ENCODE results near the gene SEC31B. TPM values are rescaled to one million over a fixed set of nuclear protein-coding genes. Genes with fewer than 3 reads are reported as not detected.

Gene SEC31B
- total and polyA plus RNA-seq, 9 of the 15 experiments (the other 6 are each of a cell fraction or from before 2014, with no cell fraction given): 0.91 to 7.0 (median 2.4) TPM

- intact Hi-C loops (cut with micrococcal nuclease): loop anchor here (5.0 kb wide), 1 partner anchor 166 kb away; no protein-coding TSS in a partner anchor
- H3K79me2 ChIP-seq (ENCODE audit: control insufficient read depth, insufficient read depth, low read length): no peaks in the 10 kb centered on the region
- FAIRE-seq: peak; percentile 11
These were observed 41.3 kb upstream of the SEC31B start for GRCh38 chr10:100561005-100561404.

More at GRCh38 chr10:100561005-100561404, 41.3 kb upstream of the SEC31B start:
- Histone ChIP-seq H3K4me3 (no peak overlapping the region), H3K27me3 (ENCODE audit: control insufficient read depth in 2 of 2, insufficient read depth in 2 of 2, low read length in 2 of 2) (peaks cover 0 to 5% of the 10 kb centered on the region in 2 experiments; a peak in 1 of 5 replicates), H4K20me1 (replicated peaks; ENCODE audit: control insufficient read depth, insufficient read depth, low read length) (no peaks in the 10 kb centered on the region; the same call in 1 of the 2 replicates), H3K4me2 (ENCODE audit: insufficient read depth, low read length) (no peak overlapping the region), H3K4me1 (replicated peaks in 1 of 2; ENCODE audit: control insufficient read depth in 2 of 2, insufficient read depth in 2 of 2, low read length in 2 of 2) (peaks cover 3 to 12% of the 10 kb centered on the region in 2 experiments; a peak in 2 of 5 replicates), H3K9ac (ENCODE audit: insufficient read depth in 1 of 2, low read depth in 2 of 2, low read length in 2 of 2) (no peak overlapping the region), H3K9me3 (replicated peaks; ENCODE audit: control insufficient read depth, insufficient read depth, low read depth, low read length) (no peaks in the 10 kb centered on the region), H3K27ac (ENCODE audit: extremely low read depth, low read depth, low read length) (no peak overlapping the region), H3K9me1 (ENCODE audit: control insufficient read depth, insufficient read depth, low read length) (no peaks in the 10 kb centered on the region), H3K36me3 (ENCODE audit: control insufficient read depth, insufficient read depth, low read length) (no peaks in the 10 kb centered on the region), H2AFZ (ENCODE audit: low read depth, low read length) (no peak overlapping the region)
- BruUV-seq (replicated peaks): no TSS peak
- ChIA-PET POLR2A (interaction anchor here (0.6 to 1.2 kb wide), 3 partner anchors 9 to 196 kb away, joined by 3 read pairs; no protein-coding TSS in a partner anchor), CTCF (ENCODE audit: low intra/inter-chr PET ratio) (interaction anchor here (2.0 to 2.4 kb wide), 2 partner anchors 183 to 318 kb away, joined by 9 to 16 read pairs; partner anchors contain the start of gene PAX2)
- ATAC-seq (no peak), DNase-seq (ENCODE audit: extremely low read depth in 1 of 4, low spot score in 3 of 4) (peak in 1 of 4 experiments; percentile 22)
- in situ Hi-C loops (cut with MboI): loop anchor here (5.0 to 25.0 kb wide), 2 partner anchors 181 to 301 kb away; no protein-coding TSS in a partner anchor
- TF ChIP-seq PHF8 (IDR thresholded peaks at IDR 0.05; ENCODE audit: borderline replicate concordance, low read length) (no peak), MEIS2 (IDR thresholded peaks at IDR 0.05; ENCODE audit: partially characterized antibody) (peak; percentile 63), PKNOX1 (IDR thresholded peaks at IDR 0.05) (peak; percentile 31; the same call in 1 of the 2 replicates), CBFA2T3 (IDR thresholded peaks at IDR 0.05) (peak; percentile 15; the same call in 1 of the 2 replicates)
- WGBS (ENCODE audit: insufficient coverage, low coverage, missing lambda C conversion rate): 26% methylated on average over 2 of the region's 2 CpGs
